ENCODE measurements around the gene SERPINE2. TPM values are rescaled to one million over a fixed set of nuclear protein-coding genes. Genes with fewer than 3 reads are reported as not detected.

Gene SERPINE2
- total and polyA plus RNA-seq, 2 donors (not counting 3 experiments of a cell fraction or from before 2014, with no cell fraction given): 4.0 to 8.8 TPM

- dilution Hi-C loops (cut with MboI; ENCODE audit: extremely low pct_ligation_motif_present, low sequenced_read_pairs): no loop called here
- ChIA-PET CTCF (interaction anchor here (1.5 to 1.7 kb wide), 2 partner anchors 27 to 40 kb away, joined by 3 to 4 read pairs; no protein-coding TSS in a partner anchor), POLR2A (no interaction called here)
- Histone ChIP-seq H3K4me1 (ENCODE audit: control insufficient read depth, extremely low read depth, insufficient read depth, low read length) (peaks cover 6% of the 10 kb centered on the region), H3K27me3 (ENCODE audit: control insufficient read depth in 2 of 2, insufficient read depth in 2 of 2, low read length in 2 of 2) (peaks cover 0 to 12% of the 10 kb centered on the region in 2 experiments), H3K4me3 (replicated peaks in 1 of 3; ENCODE audit: insufficient read depth in 1 of 3, low read depth in 1 of 3, low read length in 3 of 3) (no peak overlapping the region), H3K4me2 (ENCODE audit: insufficient read depth, low read length) (no peak overlapping the region), H3K9me3 (replicated peaks; ENCODE audit: control insufficient read depth, insufficient read depth, low read length) (no peaks in the 10 kb centered on the region), H2AFZ (ENCODE audit: low read depth, low read length) (no peak overlapping the region), H3K27ac (ENCODE audit: insufficient read depth, low read depth, low read length) (no peak overlapping the region), H3K79me2 (ENCODE audit: control insufficient read depth, insufficient read depth, low read length) (no peaks in the 10 kb centered on the region), H4K20me1 (replicated peaks; ENCODE audit: control insufficient read depth, extremely low read depth, insufficient read depth, low read length) (no peaks in the 10 kb centered on the region), H3K9ac (replicated peaks; ENCODE audit: extremely low read depth, insufficient read depth, low read length) (no peak overlapping the region), H3K9me1 (replicated peaks; ENCODE audit: control insufficient read depth, extremely low read depth, insufficient read depth, low read length) (no peaks in the 10 kb centered on the region), H3K36me3 (ENCODE audit: control insufficient read depth in 2 of 2, extremely low read depth in 1 of 2, insufficient read depth in 2 of 2, low read length in 2 of 2) (no peaks in the 10 kb centered on the region)
- intact Hi-C loops (cut with micrococcal nuclease): no loop called here
- FAIRE-seq (no peak), DNase-seq (ENCODE audit: low read depth, low spot score) (no peak)
- TF ChIP-seq POLR2A (IDR thresholded peaks at IDR 0.05; ENCODE audit: low read depth, low read length) (no peak), CTCF (IDR thresholded peaks at IDR 0.05; ENCODE audit: extremely low read depth in 1 of 2, insufficient read depth in 1 of 2, low read depth in 1 of 2, low read length in 2 of 2) (no peak), FOS (IDR thresholded peaks at IDR 0.05; ENCODE audit: borderline replicate concordance, insufficient read depth, low read length) (no peak), GATA2 (IDR thresholded peaks at IDR 0.05; ENCODE audit: insufficient read depth, insufficient read length, low read depth, low read length) (no peak)
- BruUV-seq (replicated peaks): no TSS peak
These were observed 5.5 kb downstream of the SERPINE2 start for GRCh38 chr2:224033601-224034000.

- CTCF ChIA-PET: no interaction called here
These were observed 6.8 kb downstream of the SERPINE2 start for GRCh38 chr2:224032283-224032682.

More at GRCh38 chr2:224032283-224032682, 6.8 kb downstream of the SERPINE2 start:
- DNase-seq (ENCODE audit: low read depth, low spot score) (no peak), FAIRE-seq (no peak)
- Histone ChIP-seq H3K4me3 (replicated peaks in 1 of 3; ENCODE audit: insufficient read depth in 1 of 3, low read depth in 1 of 3, low read length in 3 of 3) (no peak overlapping the region), H3K9me1 (replicated peaks; ENCODE audit: control insufficient read depth, extremely low read depth, insufficient read depth, low read length) (no peaks in the 10 kb centered on the region), H3K4me2 (ENCODE audit: insufficient read depth, low read length) (no peak overlapping the region), H3K9ac (replicated peaks; ENCODE audit: extremely low read depth, insufficient read depth, low read length) (no peak overlapping the region), H3K79me2 (ENCODE audit: control insufficient read depth, insufficient read depth, low read length) (no peaks in the 10 kb centered on the region), H3K27ac (ENCODE audit: insufficient read depth, low read depth, low read length) (no peak overlapping the region), H3K27me3 (ENCODE audit: control insufficient read depth in 2 of 2, insufficient read depth in 2 of 2, low read length in 2 of 2) (peaks cover 0 to 7% of the 10 kb centered on the region in 2 experiments), H3K4me1 (ENCODE audit: control insufficient read depth, extremely low read depth, insufficient read depth, low read length) (no peaks in the 10 kb centered on the region), H3K36me3 (ENCODE audit: control insufficient read depth in 2 of 2, extremely low read depth in 1 of 2, insufficient read depth in 2 of 2, low read length in 2 of 2) (no peaks in the 10 kb centered on the region), H2AFZ (ENCODE audit: low read depth, low read length) (no peak overlapping the region), H4K20me1 (replicated peaks; ENCODE audit: control insufficient read depth, extremely low read depth, insufficient read depth, low read length) (no peaks in the 10 kb centered on the region), H3K9me3 (replicated peaks; ENCODE audit: control insufficient read depth, insufficient read depth, low read length) (no peaks in the 10 kb centered on the region)
- BruUV-seq (replicated peaks): no TSS peak
- intact Hi-C loops (cut with micrococcal nuclease): no loop called here
- TF ChIP-seq CTCF (IDR thresholded peaks at IDR 0.05; ENCODE audit: extremely low read depth in 1 of 2, insufficient read depth in 1 of 2, low read depth in 1 of 2, low read length in 2 of 2) (no peak), MAX (IDR thresholded peaks at IDR 0.05; ENCODE audit: insufficient read depth, insufficient read length) (no peak), JUN (IDR thresholded peaks at IDR 0.05; ENCODE audit: borderline replicate concordance, insufficient read depth, insufficient read length, low read depth) (no peak), POLR2A (IDR thresholded peaks at IDR 0.05; ENCODE audit: low read depth, low read length) (no peak), MYC (IDR thresholded peaks at IDR 0.05; ENCODE audit: low read depth, low read length) (no peak), GATA2 (IDR thresholded peaks at IDR 0.05; ENCODE audit: insufficient read depth, insufficient read length, low read depth, low read length) (no peak), FOS (IDR thresholded peaks at IDR 0.05; ENCODE audit: borderline replicate concordance, insufficient read depth, low read length) (no peak), POLR2AphosphoS5 (IDR thresholded peaks at IDR 0.05; ENCODE audit: insufficient read depth, low read depth, low read length) (no peak)
- dilution Hi-C loops (cut with MboI; ENCODE audit: extremely low pct_ligation_motif_present, low sequenced_read_pairs): no loop called here
- POLR2A ChIA-PET: no interaction called here

All from endothelial cell of umbilical vein (primary cell).